Nephron (organoid): Measurements from ENCODE around the gene NUF2.
"Not testable (repeated sequence)": the region's sequence is repeated elsewhere in the genome, so short reads cannot be mapped to it uniquely, and the experiment has no call there.

Source experiments
- H3K27ac Mint-ChIP-seq, 3 experiments: 2 replicates each; pipeline ENCODE4 v1.8.0; 2020; ENCODE audit warnings: mixed read lengths in 3 of 3, mild to moderate bottlenecking in 2 of 3, moderate library complexity in 1 of 3
- H3K27me3 Mint-ChIP-seq: 2 replicates; pipeline ENCODE4 v1.8.0; 2021; ENCODE audit warnings: low read depth, mild to moderate bottlenecking, moderate library complexity, mixed read lengths
- H3K36me3 Mint-ChIP-seq: 2 replicates; pipeline ENCODE4 v1.8.0; 2020; ENCODE audit warnings: low read depth, mixed read lengths
- H3K4me1 Mint-ChIP-seq: 2 replicates; pipeline ENCODE4 v1.8.0; 2020; ENCODE audit warnings: mixed read lengths
- H3K4me3 Mint-ChIP-seq, 3 experiments: 2 replicates each; pipeline ENCODE4 v1.8.0; 2020; ENCODE audit warnings: mild to moderate bottlenecking in 3 of 3, mixed read lengths in 3 of 3, moderate library complexity in 2 of 3
- H3K9me3 Mint-ChIP-seq: 2 replicates; pipeline ENCODE4 v1.8.0; 2020; ENCODE audit warnings: mixed read lengths
- TF ChIP-seq, protein P1 (sequence below), 3 experiments: fragments of 200-600 bp; sonication (generic); IDR thresholded peaks; one replicate each; pipeline ENCODE4 v1.5.0; 2021; ENCODE audit warnings: antibody characterized with exemption in 3 of 3; ENCODE audit not compliant: unreplicated experiment in 3 of 3

The NUF2 gene

DNA sequence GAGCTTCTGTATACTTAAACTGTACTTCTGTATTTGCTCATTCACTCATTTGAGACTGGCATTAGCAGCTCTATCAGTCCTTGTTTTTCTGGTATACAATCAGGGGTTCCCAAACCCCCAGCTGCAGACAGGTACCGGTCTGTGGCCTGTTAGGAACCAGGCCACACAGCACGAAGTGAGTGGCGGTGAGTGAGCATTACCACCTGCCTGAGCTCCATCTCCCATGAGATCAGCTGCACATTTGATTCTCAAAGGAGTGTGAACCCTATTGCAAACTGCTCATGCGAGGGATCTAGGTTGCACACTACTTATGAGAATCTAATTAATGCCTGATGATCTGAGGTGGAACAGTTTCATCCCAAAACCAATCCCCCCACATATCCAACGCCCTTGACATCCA, 18.2 kb upstream of the NUF2 start:
- H3K9me3 Mint-ChIP-seq, result no peaks in the 10 kb centered on the region
- peaks cover 28% of the 10 kb centered on the region for H3K36me3 Mint-ChIP-seq
- TF ChIP-seq, protein P1, sequence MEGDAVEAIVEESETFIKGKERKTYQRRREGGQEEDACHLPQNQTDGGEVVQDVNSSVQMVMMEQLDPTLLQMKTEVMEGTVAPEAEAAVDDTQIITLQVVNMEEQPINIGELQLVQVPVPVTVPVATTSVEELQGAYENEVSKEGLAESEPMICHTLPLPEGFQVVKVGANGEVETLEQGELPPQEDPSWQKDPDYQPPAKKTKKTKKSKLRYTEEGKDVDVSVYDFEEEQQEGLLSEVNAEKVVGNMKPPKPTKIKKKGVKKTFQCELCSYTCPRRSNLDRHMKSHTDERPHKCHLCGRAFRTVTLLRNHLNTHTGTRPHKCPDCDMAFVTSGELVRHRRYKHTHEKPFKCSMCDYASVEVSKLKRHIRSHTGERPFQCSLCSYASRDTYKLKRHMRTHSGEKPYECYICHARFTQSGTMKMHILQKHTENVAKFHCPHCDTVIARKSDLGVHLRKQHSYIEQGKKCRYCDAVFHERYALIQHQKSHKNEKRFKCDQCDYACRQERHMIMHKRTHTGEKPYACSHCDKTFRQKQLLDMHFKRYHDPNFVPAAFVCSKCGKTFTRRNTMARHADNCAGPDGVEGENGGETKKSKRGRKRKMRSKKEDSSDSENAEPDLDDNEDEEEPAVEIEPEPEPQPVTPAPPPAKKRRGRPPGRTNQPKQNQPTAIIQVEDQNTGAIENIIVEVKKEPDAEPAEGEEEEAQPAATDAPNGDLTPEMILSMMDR (IDR thresholded peaks at IDR 0.05; ENCODE audit: unreplicated experiment in 3 of 3), result no peak
- no peaks in the 10 kb centered on the region for H3K27me3 Mint-ChIP-seq
- no peak overlapping the region for H3K4me3 Mint-ChIP-seq
- no peaks in the 10 kb centered on the region for H3K4me1 Mint-ChIP-seq
- peak overlapping the region in 1 of 3 experiments; percentile 40 for H3K27ac Mint-ChIP-seq

DNA sequence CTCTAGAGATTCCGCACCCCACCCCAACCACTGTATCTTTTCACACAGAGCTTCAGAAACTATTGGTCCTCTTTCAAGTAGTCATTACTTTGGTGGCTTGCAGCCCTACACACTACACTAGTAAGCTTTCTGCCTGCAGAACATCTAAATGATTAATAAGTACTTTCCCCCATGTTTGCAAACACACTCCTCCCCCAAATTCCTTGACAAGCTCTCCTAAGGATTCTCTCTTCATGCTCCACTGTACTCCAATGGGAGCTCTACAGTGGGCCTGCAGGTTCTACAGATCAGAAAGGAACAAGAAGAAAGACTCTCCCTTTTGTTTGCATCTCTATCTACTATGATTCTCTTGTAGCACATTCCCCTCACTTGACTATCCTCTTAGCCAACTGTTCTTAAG, 16.3 kb upstream of the NUF2 start:
- Mint-ChIP-seq H3K27ac (no peak overlapping the region), H3K9me3 (no peaks in the 10 kb centered on the region), H3K36me3 (peaks cover 25% of the 10 kb centered on the region), H3K27me3 (no peaks in the 10 kb centered on the region), H3K4me3 (no peak overlapping the region), H3K4me1 (no peaks in the 10 kb centered on the region)
- TF ChIP-seq, protein P1 (IDR thresholded peaks at IDR 0.05; ENCODE audit: unreplicated experiment in 3 of 3), result no peak

DNA sequence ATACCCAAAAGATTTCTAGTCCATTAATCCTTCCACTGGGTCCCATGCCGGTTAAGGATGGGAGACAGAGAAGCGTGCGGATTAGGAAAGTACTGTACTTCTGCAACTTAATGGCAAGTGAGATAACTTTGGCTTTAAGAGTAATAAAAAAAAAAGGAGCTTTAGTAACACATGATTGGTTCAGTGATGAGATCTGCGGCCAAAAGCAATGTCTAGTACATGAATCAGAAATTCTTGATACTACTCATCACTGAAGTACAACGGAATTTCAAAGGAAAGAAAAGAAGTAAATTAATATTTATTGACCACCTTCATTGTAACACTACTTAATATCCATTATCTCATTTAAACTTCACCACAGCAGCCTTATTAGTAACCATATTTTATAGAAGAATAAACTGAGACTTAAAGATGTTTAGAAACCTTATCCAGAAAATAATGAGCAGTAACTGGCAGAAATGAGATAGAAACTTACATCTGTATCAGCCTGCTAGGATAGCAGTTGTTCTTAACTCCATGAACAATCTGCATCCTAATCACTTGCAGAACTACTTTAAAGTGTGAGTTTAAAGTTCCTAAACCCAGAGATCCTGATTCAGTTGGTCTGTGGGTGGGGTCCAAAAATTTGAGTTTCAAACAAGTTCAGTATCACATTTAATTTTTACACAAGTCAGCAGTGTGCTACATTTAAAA, 14.1 kb upstream of the NUF2 start:
- H3K27me3 Mint-ChIP-seq, result no peaks in the 10 kb centered on the region
- peaks cover 16% of the 10 kb centered on the region for H3K36me3 Mint-ChIP-seq
- H3K27ac Mint-ChIP-seq, result no peak overlapping the region
- TF ChIP-seq, protein P1 (IDR thresholded peaks at IDR 0.05; ENCODE audit: unreplicated experiment in 3 of 3), result no peak
- no peaks in the 10 kb centered on the region for H3K9me3 Mint-ChIP-seq
- no peak overlapping the region for H3K4me3 Mint-ChIP-seq
- no peaks in the 10 kb centered on the region for H3K4me1 Mint-ChIP-seq

DNA sequence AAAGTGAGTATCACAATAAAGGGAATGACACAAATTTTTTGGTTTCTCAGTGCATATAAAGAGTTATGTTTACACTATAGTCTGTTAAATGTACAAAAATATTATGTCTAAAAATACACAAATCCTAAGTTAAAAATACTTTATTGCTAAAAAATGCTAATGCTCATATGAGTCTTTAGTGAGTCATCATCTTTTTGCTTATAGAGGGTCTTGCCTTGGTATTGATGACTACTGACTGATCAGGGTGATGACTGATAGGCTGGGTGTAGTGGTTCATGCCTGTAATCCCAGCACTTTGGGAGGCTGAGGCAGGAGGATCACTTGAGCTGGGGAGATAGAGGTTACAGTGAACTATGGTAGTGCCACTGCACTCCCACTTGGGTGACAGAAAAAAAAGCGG, 12.9 kb upstream of the NUF2 start:
- peaks cover 12% of the 10 kb centered on the region for H3K36me3 Mint-ChIP-seq
- H3K27me3 Mint-ChIP-seq, result no peaks in the 10 kb centered on the region
- no peak overlapping the region for H3K27ac Mint-ChIP-seq
- H3K4me3 Mint-ChIP-seq, result no peak overlapping the region
- no peaks in the 10 kb centered on the region for H3K4me1 Mint-ChIP-seq
- H3K9me3 Mint-ChIP-seq, result no peaks in the 10 kb centered on the region
- TF ChIP-seq, protein P1 (IDR thresholded peaks at IDR 0.05; ENCODE audit: unreplicated experiment in 3 of 3), result no peak

DNA sequence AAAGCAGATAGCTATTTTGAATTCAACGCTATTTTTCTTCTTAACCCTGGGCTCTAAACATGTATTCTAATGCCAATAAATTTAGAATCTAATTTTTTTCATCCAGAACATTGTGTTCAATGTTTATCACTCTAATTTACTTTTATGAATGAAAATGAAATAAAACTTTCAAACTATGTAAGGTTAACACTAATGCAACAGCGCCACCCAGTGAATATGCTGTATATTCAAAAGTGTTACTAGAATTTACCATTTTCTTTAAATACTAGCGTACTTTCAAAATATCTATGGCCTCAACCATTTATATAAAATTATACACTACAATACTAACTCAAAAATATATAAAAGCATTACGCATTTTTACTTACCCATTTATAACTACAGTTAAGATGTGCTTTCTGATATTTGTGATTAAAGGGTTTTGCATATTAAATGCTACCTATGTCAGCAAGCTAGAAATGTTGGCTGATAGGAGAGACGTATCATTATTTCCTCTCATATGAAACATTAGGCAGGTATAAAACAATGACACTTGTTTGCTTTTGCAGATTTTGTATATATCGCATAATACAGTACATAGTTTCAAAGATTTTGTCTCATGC, 5.9 kb upstream of the NUF2 start:
- Mint-ChIP-seq H3K27me3 (no peaks in the 10 kb centered on the region), H3K36me3 (no peaks in the 10 kb centered on the region), H3K4me1 (peaks cover 3% of the 10 kb centered on the region), H3K4me3 (no peak overlapping the region), H3K27ac (no peak overlapping the region), H3K9me3 (no peaks in the 10 kb centered on the region)
- TF ChIP-seq, protein P1 (IDR thresholded peaks at IDR 0.05; ENCODE audit: unreplicated experiment in 3 of 3), result peak; percentile 58 to 83 (median 60)

DNA sequence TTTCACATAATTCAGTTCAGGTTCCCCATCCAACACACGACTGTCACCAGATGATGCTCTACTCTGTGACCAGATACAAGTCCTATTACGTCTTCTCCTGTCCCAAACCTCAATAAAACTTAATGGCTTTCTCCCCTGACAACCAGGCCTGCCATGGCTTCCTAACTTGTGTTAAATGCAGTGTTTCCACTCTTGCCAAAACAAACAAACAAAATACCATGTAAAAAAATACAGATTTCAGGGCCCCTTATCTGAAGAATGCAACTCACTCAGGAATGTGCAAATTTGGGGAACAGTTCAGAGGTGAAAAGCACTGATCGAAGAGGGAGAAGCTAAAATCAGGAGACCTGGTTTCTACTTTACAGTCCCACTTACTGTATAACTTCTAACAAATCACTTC, 863 bp upstream of the NUF2 start:
- H3K27ac Mint-ChIP-seq, result peak overlapping the region; percentile 61 to 92 (median 85)
- no peaks in the 10 kb centered on the region for H3K36me3 Mint-ChIP-seq
- no peaks in the 10 kb centered on the region for H3K27me3 Mint-ChIP-seq
- peaks cover 19% of the 10 kb centered on the region for H3K4me1 Mint-ChIP-seq
- no peaks in the 10 kb centered on the region for H3K9me3 Mint-ChIP-seq
- H3K4me3 Mint-ChIP-seq, result peak overlapping the region; percentile 92 to 93 (median 93)
- TF ChIP-seq, protein P1 (IDR thresholded peaks at IDR 0.05; ENCODE audit: unreplicated experiment in 3 of 3), result no peak

DNA sequence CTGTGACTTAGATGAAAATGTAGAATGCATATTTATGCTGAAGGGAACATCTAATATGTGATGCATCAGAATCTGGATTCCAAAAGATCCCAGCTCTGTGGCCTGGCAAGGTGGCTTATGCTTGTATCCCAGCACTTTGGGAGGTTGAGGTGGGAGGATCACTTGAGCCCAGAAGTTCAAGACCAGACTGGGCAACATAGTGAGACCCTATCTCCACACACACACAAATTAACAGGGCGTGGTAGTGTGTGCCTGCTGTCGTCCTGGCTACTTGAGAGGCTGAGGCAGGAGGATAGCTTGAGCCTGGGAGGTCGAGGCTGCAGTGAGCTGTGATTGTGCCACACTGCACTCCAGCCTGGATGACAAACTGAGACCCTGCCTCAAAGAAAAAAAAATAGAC, 1.6 kb downstream of the NUF2 start:
- not testable (repeated sequence) for H3K36me3 Mint-ChIP-seq, H3K27ac Mint-ChIP-seq, H3K27me3 Mint-ChIP-seq, H3K9me3 Mint-ChIP-seq
- Mint-ChIP-seq H3K4me3 (peak overlapping the region; percentile 37 to 93 (median 93)), H3K4me1 (peaks cover 19% of the 10 kb centered on the region)
